ENCODE measurements around the gene GTF3C5.
"Not testable (repeated sequence)": the region's sequence is repeated elsewhere in the genome, so short reads cannot be mapped to it uniquely, and the experiment has no call there.

Gene GTF3C5

GRCh38 chr9:133090187-133090586 lies 59.4 kb downstream of the GTF3C5 start:
- DNase-seq (ENCODE audit: low read depth): no peak
- TF ChIP-seq CTCF (IDR thresholded peaks at IDR 0.05; ENCODE audit: low read depth, low read length, missing control alignments): no peak
- in situ Hi-C loops (cut with HindIII; ENCODE audit: low sequenced_read_pairs): no loop called here
- no peak overlapping the region for H3K4me3 ChIP-seq (ENCODE audit: low read depth, low read length)

GRCh38 chr9:133090752-133091385 lies 60.1 kb downstream of the GTF3C5 start:
- no peak for TF ChIP-seq CTCF (IDR thresholded peaks at IDR 0.05; ENCODE audit: low read depth, low read length, missing control alignments)
- H3K4me3 ChIP-seq (ENCODE audit: low read depth, low read length): no peak overlapping the region
- no peak for DNase-seq (ENCODE audit: low read depth)
- in situ Hi-C loops (cut with HindIII; ENCODE audit: low sequenced_read_pairs): no loop called here

- in situ Hi-C loops (cut with HindIII; ENCODE audit: low sequenced_read_pairs); DNase-seq (ENCODE audit: low read depth); H3K4me3 ChIP-seq (ENCODE audit: low read depth, low read length): not testable (repeated sequence)
Observed at GRCh38 chr9:133094351-133094750, 63.6 kb downstream of the GTF3C5 start.

GRCh38 chr9:133094842-133095393 lies 64.1 kb downstream of the GTF3C5 start:
- in situ Hi-C loops (cut with HindIII; ENCODE audit: low sequenced_read_pairs): no loop called here
- TF ChIP-seq CTCF (IDR thresholded peaks at IDR 0.05; ENCODE audit: low read depth, low read length, missing control alignments): no peak

GRCh38 chr9:133098104-133098754 lies 67.4 kb downstream of the GTF3C5 start:
- in situ Hi-C loops (cut with HindIII; ENCODE audit: low sequenced_read_pairs): no loop called here

More at GRCh38 chr9:133094842-133095393, 64.1 kb downstream of the GTF3C5 start:
- no peak overlapping the region for H3K4me3 ChIP-seq (ENCODE audit: low read depth, low read length)
- DNase-seq (ENCODE audit: low read depth): no peak

GRCh38 chr9:133098871-133099270 lies 68.1 kb downstream of the GTF3C5 start:
- no peak overlapping the region for H3K4me3 ChIP-seq (ENCODE audit: low read depth, low read length)
- no peak for TF ChIP-seq CTCF (IDR thresholded peaks at IDR 0.05; ENCODE audit: low read depth, low read length, missing control alignments)
- DNase-seq (ENCODE audit: low read depth): no peak
- in situ Hi-C loops (cut with HindIII; ENCODE audit: low sequenced_read_pairs): no loop called here

More at GRCh38 chr9:133098104-133098754, 67.4 kb downstream of the GTF3C5 start:
- no peak overlapping the region for H3K4me3 ChIP-seq (ENCODE audit: low read depth, low read length)
- DNase-seq (ENCODE audit: low read depth): no peak
- no peak for TF ChIP-seq CTCF (IDR thresholded peaks at IDR 0.05; ENCODE audit: low read depth, low read length, missing control alignments)

Data from astrocyte of the cerebellum (primary cell).